HEK293T (cell line): ENCODE results near the gene REEP6.

Experiments
- CTCF ChIA-PET: fragments of 350-600 bp; formaldehyde crosslinking; extraction: SDS; loops from one replicate; lab custom pipeline; 2021; ENCODE audit warnings: antibody characterized with exemption, inconsistent platforms; lab: Yijun Ruan, JAX
- POLR2A ChIA-PET: fragments of 350-600 bp; formaldehyde crosslinking; extraction: SDS; loops from one replicate; lab custom pipeline; 2020; ENCODE audit warnings: antibody characterized with exemption, inconsistent platforms; lab: Yijun Ruan, JAX
- DNase-seq: peaks from one replicate; pipeline ENCODE4 v3.0.0; 2012; ENCODE audit warnings: mixed read lengths; ENCODE audit errors: extremely low spot score
- ARNT ChIP-seq: fragments of 450-650 bp; IDR thresholded peaks from 2 replicates; pipeline ENCODE4 v1.6.1; 2017; ENCODE audit warnings: mild to moderate bottlenecking
- BHLHE40 ChIP-seq: fragments of 450-650 bp; IDR thresholded peaks from 2 replicates; pipeline ENCODE4 v1.6.1; 2016; ENCODE audit warnings: mild to moderate bottlenecking, moderate library complexity, borderline replicate concordance
- CTBP1 ChIP-seq: fragments of 450-650 bp; IDR thresholded peaks from 2 replicates; pipeline ENCODE4 v1.6.1; 2016; ENCODE audit warnings: borderline replicate concordance
- ELF4 ChIP-seq: fragments of 450-650 bp; IDR thresholded peaks from 2 replicates; pipeline ENCODE4 v1.6.1; 2017; ENCODE audit warnings: antibody characterized with exemption
- FOXK2 ChIP-seq: fragments of 450-650 bp; IDR thresholded peaks from 2 replicates; pipeline ENCODE4 v1.6.1; 2016; ENCODE audit warnings: mild to moderate bottlenecking
- FOXM1 ChIP-seq: fragments of 450-650 bp; IDR thresholded peaks from 2 replicates; pipeline ENCODE4 v1.6.1; 2017; ENCODE audit warnings: mild to moderate bottlenecking, borderline replicate concordance
- HDGF ChIP-seq: fragments of 450-650 bp; IDR thresholded peaks from 2 replicates; pipeline ENCODE4 v1.6.1; 2017; ENCODE audit warnings: antibody characterized with exemption, borderline replicate concordance
- L3MBTL2 ChIP-seq: fragments of 450-650 bp; conservative IDR thresholded peaks from 2 replicates; pipeline ENCODE4 v1.6.1; 2016; ENCODE audit warnings: mild to moderate bottlenecking
- LEF1 ChIP-seq: fragments of 450-650 bp; IDR thresholded peaks from 2 replicates; pipeline ENCODE4 v1.6.1; 2017; ENCODE audit warnings: mild to moderate bottlenecking, borderline replicate concordance
- NFRKB ChIP-seq: fragments of 450-650 bp; IDR thresholded peaks from 2 replicates; pipeline ENCODE4 v1.6.1; 2016; ENCODE audit warnings: mild to moderate bottlenecking, moderate library complexity
- SUZ12 ChIP-seq: fragments of 450-650 bp; IDR thresholded peaks from 2 replicates; pipeline ENCODE4 v1.6.1; 2016; ENCODE audit warnings: mild to moderate bottlenecking
- TARDBP ChIP-seq: fragments of 450-650 bp; IDR thresholded peaks from 2 replicates; pipeline ENCODE4 v1.6.1; 2016
- ZNF384 ChIP-seq: fragments of 450-650 bp; IDR thresholded peaks from 2 replicates; pipeline ENCODE4 v1.6.1; 2016
- TF ChIP-seq, protein P1 (sequence below): fragments of 450-650 bp; IDR thresholded peaks from 2 replicates; pipeline ENCODE4 v1.6.1; 2016

Gene REEP6

DNA sequence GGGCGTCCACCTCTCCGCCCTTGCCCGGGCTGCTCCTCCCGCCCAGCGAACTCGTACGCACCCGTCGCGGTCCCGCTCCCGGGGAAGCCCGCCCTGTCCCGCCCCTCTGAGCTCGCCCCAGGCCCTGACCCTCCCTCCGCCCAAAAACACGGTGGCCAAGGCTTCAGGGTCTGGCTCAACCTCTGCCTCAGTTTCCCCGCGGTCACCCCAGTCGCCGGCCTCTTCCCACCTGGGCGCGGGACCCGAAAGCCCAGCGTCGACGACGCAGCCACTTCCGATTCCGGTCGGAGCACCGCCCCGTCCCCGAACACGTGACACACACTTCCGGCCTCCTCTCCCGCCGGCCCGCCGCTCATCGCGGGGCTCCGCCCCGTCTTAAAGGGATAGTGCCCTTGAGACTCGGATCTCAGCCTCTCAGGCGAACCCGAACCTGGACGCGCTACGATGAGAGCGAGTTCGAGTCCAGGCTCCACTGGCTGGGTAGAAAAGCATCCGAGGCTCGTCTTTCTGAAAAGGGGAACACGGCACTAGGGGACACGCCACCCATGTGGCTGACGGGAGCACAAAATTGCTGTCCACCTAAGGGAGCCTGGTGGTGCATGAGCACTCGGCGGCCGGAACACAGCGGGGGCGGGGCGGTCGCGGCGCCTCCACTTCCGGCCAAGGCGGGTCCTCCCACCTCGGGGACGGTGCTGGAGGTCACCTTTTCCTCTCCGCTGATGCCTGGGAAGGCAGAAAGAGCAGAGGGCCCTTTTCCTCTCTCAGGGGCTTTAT lies 11.9 kb upstream of the REEP6 start, which contains the start of gene C19orf25:
TSS of gene C19orf25 (minus strand) at position 282 of the 774 bp plus-strand sequence. CDS start 312 bp downstream, outside the sequence.
- CTCF ChIA-PET, result no interaction called here
- POLR2A ChIA-PET, result interaction anchor here (1.2 kb wide), 1 partner anchor 8 kb away, joined by 4 read pairs; no protein-coding TSS in a partner anchor
- peak; percentile 95 for DNase-seq
- TF ChIP-seq LEF1, result no peak
- peak; percentile 57 for TF ChIP-seq ELF4
- TF ChIP-seq HDGF, result 0 out of 2 replicates have a peak, but pooled peaks have one; percentile 22
- TF ChIP-seq ARNT, result no peak
- TF ChIP-seq L3MBTL2, result peak; percentile 99
- TF ChIP-seq, protein P1, sequence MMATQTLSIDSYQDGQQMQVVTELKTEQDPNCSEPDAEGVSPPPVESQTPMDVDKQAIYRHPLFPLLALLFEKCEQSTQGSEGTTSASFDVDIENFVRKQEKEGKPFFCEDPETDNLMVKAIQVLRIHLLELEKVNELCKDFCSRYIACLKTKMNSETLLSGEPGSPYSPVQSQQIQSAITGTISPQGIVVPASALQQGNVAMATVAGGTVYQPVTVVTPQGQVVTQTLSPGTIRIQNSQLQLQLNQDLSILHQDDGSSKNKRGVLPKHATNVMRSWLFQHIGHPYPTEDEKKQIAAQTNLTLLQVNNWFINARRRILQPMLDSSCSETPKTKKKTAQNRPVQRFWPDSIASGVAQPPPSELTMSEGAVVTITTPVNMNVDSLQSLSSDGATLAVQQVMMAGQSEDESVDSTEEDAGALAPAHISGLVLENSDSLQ, result peak; percentile 97

DNA sequence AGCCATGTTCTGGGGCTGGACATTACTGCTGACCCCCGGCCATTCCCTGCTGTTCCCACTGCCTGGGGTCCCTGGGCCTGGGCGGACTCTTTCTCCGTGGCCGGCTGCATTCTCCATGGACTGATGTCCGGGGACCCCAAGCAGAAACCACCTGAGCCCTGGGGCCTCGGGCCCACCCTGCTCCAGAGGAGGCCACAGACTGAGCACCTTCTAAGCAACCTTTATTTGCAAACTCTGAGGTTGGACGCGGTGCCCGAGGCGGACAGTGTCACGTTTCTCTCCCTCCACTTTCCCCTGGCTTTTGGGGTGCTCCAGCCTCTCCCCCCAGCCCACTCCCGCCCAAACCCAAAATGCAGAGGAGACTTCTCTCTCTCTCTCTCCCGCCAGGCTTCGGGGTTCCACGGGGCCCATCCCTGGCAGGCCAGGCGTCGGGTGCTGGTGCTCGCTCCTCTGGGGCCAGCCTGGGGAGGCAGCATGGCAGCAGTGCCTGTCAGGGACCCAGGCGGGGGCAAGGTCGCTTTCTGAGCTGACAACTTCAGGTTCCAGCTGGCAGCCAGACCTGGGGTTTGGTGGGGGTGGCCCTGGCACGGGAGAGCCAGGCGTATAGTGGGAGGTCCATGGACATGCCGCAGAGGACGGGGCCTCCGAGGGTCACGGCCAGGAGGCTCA lies 9.6 kb upstream of the REEP6 start:
- no peak for DNase-seq
- ChIA-PET POLR2A (interaction anchor here (0.6 to 1.2 kb wide), 2 partner anchors 10 to 33 kb away, joined by 3 read pairs; partner anchors contain the start of gene REEP6), CTCF (no interaction called here)
- TF ChIP-seq LEF1 (no peak), TARDBP (no peak), ARNT (no peak), SUZ12 (no peak), ZNF384 (no peak), L3MBTL2 (no peak), FOXM1 (no peak), CTBP1 (no peak), ELF4 (no peak), NFRKB (no peak), BHLHE40 (no peak), HDGF (no peak)
- TF ChIP-seq, protein P1, result no peak

DNA sequence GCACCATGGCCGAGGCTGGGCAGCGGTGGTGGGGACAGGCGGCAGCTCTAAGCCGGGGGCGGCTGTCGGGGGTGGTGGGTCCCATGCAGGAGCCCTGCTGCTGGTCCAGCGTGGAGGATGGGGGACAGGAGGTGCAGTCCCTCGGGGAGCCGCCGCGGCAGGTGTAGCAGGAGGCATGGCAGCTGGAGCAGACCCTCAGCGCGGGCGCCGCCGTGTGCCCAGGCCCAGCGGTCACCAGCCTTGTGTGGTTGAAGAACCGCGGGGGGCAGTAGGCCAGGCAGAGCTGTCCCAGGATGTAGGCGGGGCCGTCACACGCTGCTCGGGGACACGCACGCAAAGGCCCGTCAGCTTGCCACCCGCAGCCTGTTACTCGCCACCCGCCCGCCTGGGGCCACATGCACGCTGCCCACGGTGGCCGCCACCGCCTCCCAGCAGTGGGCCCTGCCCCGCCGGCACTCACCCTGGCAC lies 9.1 kb upstream of the REEP6 start:
- TF ChIP-seq HDGF (no peak), FOXK2 (no peak), LEF1 (no peak), ELF4 (no peak), TARDBP (no peak), BHLHE40 (no peak), CTBP1 (no peak), ZNF384 (no peak), FOXM1 (no peak)
- TF ChIP-seq, protein P1, result no peak
- ChIA-PET CTCF (no interaction called here), POLR2A (interaction anchor here (1.2 kb wide), 1 partner anchor 9 kb away, joined by 3 read pairs; the partner anchor contains the start of gene REEP6)
- DNase-seq, result no peak

DNA sequence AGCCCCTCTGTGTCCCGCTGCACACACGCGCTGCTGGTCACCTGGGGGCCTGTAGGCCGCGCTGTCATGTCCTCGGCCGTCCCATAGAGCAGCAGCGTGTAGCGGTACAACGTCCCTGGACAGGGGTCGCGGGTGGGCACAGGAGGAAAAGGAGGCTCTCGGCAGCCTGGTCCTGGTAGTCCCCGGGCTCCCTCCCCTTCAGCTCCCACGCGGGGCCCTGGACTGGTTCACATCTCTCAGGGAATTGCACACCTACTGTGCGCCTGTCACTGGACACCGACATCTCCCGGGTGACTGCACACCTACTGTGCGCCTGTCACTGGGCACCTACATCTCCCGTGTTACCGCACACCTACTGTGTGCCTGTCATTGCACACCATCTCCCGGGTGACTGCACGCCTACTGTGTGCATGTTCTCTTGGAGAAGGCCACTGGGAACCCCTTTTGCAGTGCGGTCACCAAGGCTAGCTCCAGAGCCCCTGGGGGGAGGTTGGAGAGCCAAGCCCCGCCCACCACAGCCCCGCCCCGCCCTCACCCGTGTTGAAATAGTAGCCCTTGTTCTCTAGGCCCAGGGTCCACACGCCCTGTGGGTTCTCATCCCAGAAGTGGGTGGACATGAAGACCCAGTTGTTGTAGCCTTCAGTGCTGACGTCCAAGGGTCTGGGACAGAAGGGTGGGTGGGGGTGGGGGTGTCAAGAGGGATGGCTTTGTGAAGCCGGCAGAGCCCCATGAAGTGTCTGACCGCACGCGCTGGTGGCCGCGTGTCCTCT lies 8.4 kb upstream of the REEP6 start:
- ChIA-PET POLR2A (interaction anchor here (1.2 kb wide), 1 partner anchor 8 kb away, joined by 3 read pairs; the partner anchor contains the start of gene REEP6), CTCF (no interaction called here)
- DNase-seq, result no peak
- TF ChIP-seq SUZ12, result no peak

DNA sequence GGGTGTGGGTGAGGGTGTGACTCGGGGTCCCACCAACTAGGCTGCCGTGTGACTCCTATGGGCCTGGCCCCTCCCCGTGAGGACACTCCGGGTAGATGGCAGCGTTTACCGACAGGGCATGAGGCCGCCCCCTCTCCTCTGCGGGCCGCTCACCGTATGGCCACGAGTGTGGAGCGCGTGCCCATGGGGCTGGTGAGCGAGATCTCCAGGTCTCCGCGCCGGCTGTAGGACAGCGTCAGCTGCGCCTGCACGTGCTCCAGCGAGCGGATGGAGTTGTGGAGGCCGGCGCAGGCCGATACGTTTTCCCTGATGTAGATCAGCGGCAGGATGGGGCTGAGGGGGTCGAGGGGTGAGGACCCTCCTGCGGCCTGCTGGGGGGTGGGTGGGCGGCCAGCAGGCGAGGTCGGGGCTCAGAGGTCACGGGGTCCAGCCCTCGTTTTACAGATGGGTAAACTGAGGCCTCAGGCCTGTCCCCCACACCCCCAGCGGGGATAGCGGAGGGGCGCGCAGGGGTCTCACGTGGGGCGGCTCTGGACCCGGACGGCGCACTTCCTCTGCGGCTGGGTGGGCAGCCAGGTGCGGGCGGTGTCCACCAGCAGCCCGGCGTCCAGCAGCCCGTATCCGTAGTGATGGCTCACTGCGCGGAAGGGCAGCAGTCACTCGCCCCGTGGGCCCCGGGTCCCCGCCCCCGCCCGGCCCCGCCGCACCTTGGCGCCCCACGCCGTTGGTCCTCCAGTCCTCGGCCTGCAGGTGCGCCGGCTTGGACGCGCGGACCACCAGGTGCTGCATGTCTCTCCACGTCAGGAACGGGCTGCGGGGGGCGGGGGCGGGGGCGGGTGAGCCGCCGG lies 7.6 kb upstream of the REEP6 start:
- DNase-seq, result no peak
- POLR2A ChIA-PET, result no interaction called here
- CTCF ChIA-PET, result no interaction called here

More for the DNA sequence above, 7.6 kb upstream of the REEP6 start:
- TF ChIP-seq LEF1, result no peak
- no peak for TF ChIP-seq SUZ12
- no peak for TF ChIP-seq HDGF
- TF ChIP-seq BHLHE40, result no peak
